ENCODE results near the gene NINJ2. TPM values are rescaled to one million over a fixed set of nuclear protein-coding genes. Genes with fewer than 3 reads are reported as not detected.

The NINJ2 gene
- total RNA-seq, 4 donors from 2014 or later = 1.4 to 8.0 (median 5.6) TPM

DNA sequence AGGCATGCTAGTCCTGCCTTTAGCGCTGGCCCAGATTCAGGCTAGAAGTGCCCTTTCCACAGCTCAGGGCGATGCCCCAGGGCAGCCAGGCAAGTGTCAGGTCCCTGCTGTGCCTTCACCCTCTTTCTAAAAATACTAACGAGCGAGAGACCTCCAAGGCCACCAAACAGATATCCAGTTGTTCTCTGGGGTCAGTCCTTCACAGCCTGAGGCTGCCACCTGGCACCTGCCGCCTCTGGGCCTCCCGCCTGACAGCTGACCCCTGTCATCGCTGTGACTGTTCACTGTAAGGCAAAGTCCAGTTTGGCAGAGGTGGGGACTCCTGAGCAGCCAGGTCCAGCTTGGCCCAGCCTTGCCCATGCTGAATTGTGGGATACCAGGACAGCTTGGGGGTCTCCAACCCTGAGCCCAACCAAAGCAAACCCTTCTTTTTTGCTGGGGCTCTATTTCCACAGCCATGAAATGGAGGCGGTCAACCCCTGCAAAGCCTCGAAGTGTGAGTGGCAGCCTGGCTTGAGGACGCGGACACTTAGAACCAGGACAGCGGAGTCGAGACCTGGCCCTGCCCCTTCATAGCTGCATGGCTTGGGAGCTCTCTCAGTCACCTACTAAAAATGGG, 79.9 kb downstream of the NINJ2 start:
- Histone ChIP-seq H3K27me3 (no peaks in the 10 kb centered on the region), H3K27ac (no peak overlapping the region), H3K4me1 (no peaks in the 10 kb centered on the region), H3K4me3 (no peak overlapping the region), H3K9me3 (no peaks in the 10 kb centered on the region), H3K36me3 (no peaks in the 10 kb centered on the region)
- in situ Hi-C loops (cut with MboI; ENCODE audit: low pct_ligation_motif_present in 1 of 4, low pct_unique_long_range_greater_than_20kb in 1 of 4, low sequenced_read_pairs in 3 of 4) (loop anchor here in 1 of 4 donors (25.0 kb wide), 1 partner anchor 154 kb away; no protein-coding TSS in a partner anchor), intact Hi-C loops (cut with DNase I; ENCODE audit: low total_unique reads) (no loop called here)
- WGBS, 2 donors (ENCODE audit: low coverage in 1 of 2) = 69% methylated on average over 13 of the region's 13 CpGs; no CpG with 5 or more reads in 1 of the 2 donors
- DNase-seq = no peak
- TF ChIP-seq POLR2AphosphoS5 (IDR thresholded peaks at IDR 0.05) = no peak
- no peak for TF ChIP-seq EP300 (IDR thresholded peaks at IDR 0.05; ENCODE audit: low read depth)
- TF ChIP-seq POLR2A (IDR thresholded peaks at IDR 0.05) = no peak
- TF ChIP-seq, protein P1, sequence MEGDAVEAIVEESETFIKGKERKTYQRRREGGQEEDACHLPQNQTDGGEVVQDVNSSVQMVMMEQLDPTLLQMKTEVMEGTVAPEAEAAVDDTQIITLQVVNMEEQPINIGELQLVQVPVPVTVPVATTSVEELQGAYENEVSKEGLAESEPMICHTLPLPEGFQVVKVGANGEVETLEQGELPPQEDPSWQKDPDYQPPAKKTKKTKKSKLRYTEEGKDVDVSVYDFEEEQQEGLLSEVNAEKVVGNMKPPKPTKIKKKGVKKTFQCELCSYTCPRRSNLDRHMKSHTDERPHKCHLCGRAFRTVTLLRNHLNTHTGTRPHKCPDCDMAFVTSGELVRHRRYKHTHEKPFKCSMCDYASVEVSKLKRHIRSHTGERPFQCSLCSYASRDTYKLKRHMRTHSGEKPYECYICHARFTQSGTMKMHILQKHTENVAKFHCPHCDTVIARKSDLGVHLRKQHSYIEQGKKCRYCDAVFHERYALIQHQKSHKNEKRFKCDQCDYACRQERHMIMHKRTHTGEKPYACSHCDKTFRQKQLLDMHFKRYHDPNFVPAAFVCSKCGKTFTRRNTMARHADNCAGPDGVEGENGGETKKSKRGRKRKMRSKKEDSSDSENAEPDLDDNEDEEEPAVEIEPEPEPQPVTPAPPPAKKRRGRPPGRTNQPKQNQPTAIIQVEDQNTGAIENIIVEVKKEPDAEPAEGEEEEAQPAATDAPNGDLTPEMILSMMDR (IDR thresholded peaks at IDR 0.05) = no peak

DNA sequence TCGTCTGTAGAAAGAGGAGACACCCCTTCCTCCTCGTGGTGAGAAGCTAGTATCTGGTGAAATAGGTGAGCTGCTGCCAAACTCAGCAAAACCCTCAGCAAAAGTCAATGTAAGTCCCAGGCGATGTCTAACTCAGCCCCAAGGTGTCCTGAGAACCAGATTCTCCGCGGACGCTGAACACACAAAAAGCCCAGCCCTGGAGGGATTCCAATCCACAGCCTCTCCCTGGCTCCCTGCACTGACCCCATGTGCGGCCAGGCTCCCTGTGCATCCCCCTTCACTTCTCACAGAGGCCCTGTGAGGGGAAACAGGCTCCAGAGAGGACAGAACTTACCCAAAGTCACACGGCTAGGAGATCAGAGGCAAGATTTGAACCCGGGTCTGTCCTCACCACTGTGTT, 81.5 kb downstream of the NINJ2 start:
- Histone ChIP-seq H3K4me3 (no peak overlapping the region), H3K9me3 (no peaks in the 10 kb centered on the region), H3K36me3 (no peaks in the 10 kb centered on the region), H3K27ac (no peak overlapping the region), H3K4me1 (peaks cover 0 to 2% (median 0%) of the 10 kb centered on the region in 4 donors), H3K27me3 (no peaks in the 10 kb centered on the region)
- 95 to 100% methylated on average over 1 to 9 of the region's 9 CpGs for WGBS, 2 donors (ENCODE audit: low coverage in 1 of 2)
- no peak for DNase-seq
- intact Hi-C loops (cut with DNase I; ENCODE audit: low total_unique reads) = loop anchor here (1.0 kb wide), 1 partner anchor 13 kb away; no protein-coding TSS in a partner anchor
- TF ChIP-seq EP300 (IDR thresholded peaks at IDR 0.05; ENCODE audit: low read depth) (no peak), POLR2A (IDR thresholded peaks at IDR 0.05) (no peak), POLR2AphosphoS5 (IDR thresholded peaks at IDR 0.05) (no peak)
- TF ChIP-seq, protein P1 (IDR thresholded peaks at IDR 0.05) = no peak
- in situ Hi-C loops (cut with MboI; ENCODE audit: low pct_ligation_motif_present in 1 of 4, low pct_unique_long_range_greater_than_20kb in 1 of 4, low sequenced_read_pairs in 3 of 4) = loop anchor here in 1 of 4 donors (25.0 kb wide), 1 partner anchor 156 kb away; no protein-coding TSS in a partner anchor

DNA sequence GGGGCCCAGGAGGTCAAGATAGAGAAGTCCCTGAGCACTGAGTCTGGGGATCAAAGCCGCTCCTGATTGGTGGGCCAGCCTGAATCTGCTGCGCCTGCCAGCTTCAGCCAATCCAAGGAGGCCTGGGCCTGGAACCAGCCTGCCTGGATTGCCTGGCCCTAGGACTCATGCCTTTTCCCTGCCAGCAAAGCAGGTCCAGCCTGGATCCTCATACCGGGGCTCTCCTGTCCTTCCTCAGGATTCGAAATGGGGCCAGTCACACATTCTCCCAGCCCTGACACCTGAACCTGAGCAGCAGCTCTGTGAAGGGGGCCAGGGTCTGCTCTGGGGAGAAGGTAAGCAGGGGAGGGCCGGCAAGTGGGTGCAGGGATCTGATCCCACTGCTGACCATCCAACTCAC, 81.9 kb downstream of the NINJ2 start:
- Histone ChIP-seq H3K4me1 (peaks cover 2 to 7% (median 3%) of the 10 kb centered on the region in 4 donors), H3K4me3 (no peak overlapping the region), H3K9me3 (no peaks in the 10 kb centered on the region), H3K27ac (no peak overlapping the region), H3K36me3 (no peaks in the 10 kb centered on the region), H3K27me3 (no peaks in the 10 kb centered on the region)
- in situ Hi-C loops (cut with MboI; ENCODE audit: low pct_ligation_motif_present in 1 of 4, low pct_unique_long_range_greater_than_20kb in 1 of 4, low sequenced_read_pairs in 3 of 4) = loop anchor here in 1 of 4 donors (25.0 kb wide), 1 partner anchor 156 kb away; no protein-coding TSS in a partner anchor
- WGBS, 2 donors (ENCODE audit: low coverage in 1 of 2) = 94% methylated on average over 3 of the region's 5 CpGs; no CpG with 5 or more reads in 1 of the 2 donors
- no peak for DNase-seq
- intact Hi-C loops (cut with DNase I; ENCODE audit: low total_unique reads) = no loop called here
- TF ChIP-seq POLR2AphosphoS5 (IDR thresholded peaks at IDR 0.05) = no peak
- no peak for TF ChIP-seq EP300 (IDR thresholded peaks at IDR 0.05; ENCODE audit: low read depth)
- TF ChIP-seq POLR2A (IDR thresholded peaks at IDR 0.05) = no peak
- TF ChIP-seq, protein P1 (IDR thresholded peaks at IDR 0.05) = no peak

DNA sequence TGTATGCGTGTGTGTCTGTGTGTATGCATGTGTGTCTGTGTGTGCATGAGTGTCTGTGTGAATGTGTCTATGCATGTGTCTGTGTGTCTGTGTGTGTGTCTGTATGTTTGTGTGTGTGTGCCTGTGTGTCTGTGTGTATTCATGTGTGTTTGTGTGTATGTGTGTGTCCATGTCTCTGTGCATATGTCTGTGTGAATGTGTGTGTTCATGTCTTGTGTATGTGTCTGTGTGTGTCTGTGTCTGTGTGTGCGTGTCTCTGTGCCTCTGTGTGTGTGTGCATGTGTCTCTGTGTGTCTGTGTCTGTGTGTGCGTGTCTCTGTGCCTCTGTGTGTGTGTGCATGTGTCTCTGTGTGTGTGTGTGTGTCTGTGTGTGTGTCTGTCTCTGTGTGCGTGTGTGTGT, 82.4 kb downstream of the NINJ2 start:
- intact Hi-C loops (cut with DNase I; ENCODE audit: low total_unique reads) = no loop called here

More for the DNA sequence above, 82.4 kb downstream of the NINJ2 start:
- Histone ChIP-seq H3K4me3 (no peak overlapping the region), H3K27ac (no peak overlapping the region), H3K27me3 (no peaks in the 10 kb centered on the region), H3K4me1 (peaks cover 5 to 12% (median 8%) of the 10 kb centered on the region in 4 donors), H3K9me3 (no peaks in the 10 kb centered on the region), H3K36me3 (no peaks in the 10 kb centered on the region)
- DNase-seq = no peak
- WGBS, 2 donors (ENCODE audit: low coverage in 1 of 2) = 90% methylated on average over 4 of the region's 4 CpGs; no CpG with 5 or more reads in 1 of the 2 donors
- in situ Hi-C loops (cut with MboI; ENCODE audit: low pct_ligation_motif_present in 1 of 4, low pct_unique_long_range_greater_than_20kb in 1 of 4, low sequenced_read_pairs in 3 of 4) = loop anchor here in 1 of 4 donors (25.0 kb wide), 1 partner anchor 156 kb away; no protein-coding TSS in a partner anchor
- TF ChIP-seq POLR2A (IDR thresholded peaks at IDR 0.05) (no peak), POLR2AphosphoS5 (IDR thresholded peaks at IDR 0.05) (no peak), EP300 (IDR thresholded peaks at IDR 0.05; ENCODE audit: low read depth) (no peak)
- TF ChIP-seq, protein P1 (IDR thresholded peaks at IDR 0.05) = no peak
